Left ventricle myocardium superior (tissue), 1 donor: ENCODE data around the gene CD2AP. TPM values are rescaled to one million over a fixed set of nuclear protein-coding genes. Genes with fewer than 3 reads are reported as not detected.
A peak's percentile ranks its signal among the peaks of the same experiment; 100 is the strongest.
"Not testable (repeated sequence)": the region's sequence is repeated elsewhere in the genome, so short reads cannot be mapped to it uniquely, and the experiment has no call there.

ENCODE experiments used
- ATAC-seq: fragments of 200-7000 bp; cut with Tn5 transposase; one replicate; pipeline ENCODE4 v1.9.1; 2020; ENCODE audit warnings: mild to moderate bottlenecking, moderate library complexity
- DNase-seq: peaks from one replicate; pipeline ENCODE4 v3.0.0-alpha.2; 2020
- intact Hi-C: fragments of 100-400 bp; cut with micrococcal nuclease; formaldehyde crosslinking; loops from one replicate; pipeline ENCODE4 v1.11.0; 2022
- total RNA-seq: library from RNA; stranded (reverse); fragmentation: NEBNext Ultra II Directional; extraction: Animal tissue kit (Norgen Biotek cat#: 25700); gene quantifications from one replicate; pipeline ENCODE4 v1.2.1, GENCODE V29; 2021
- donor health status: DM: no; HTN: yes; CAD: no; lungs with severe emphysema.

CD2AP gene
- total RNA-seq, 1 donor from 2014 or later, result 10.1 TPM

- DNase-seq (no peak), ATAC-seq (no peak)
- intact Hi-C loops, result loop anchor here (10.0 kb wide), 1 partner anchor 185 kb away; no protein-coding TSS in a partner anchor
These were observed 121.9 kb downstream of the CD2AP start for GRCh38 chr6:47599512-47599911.

GRCh38 chr6:47603227-47603626 is 125.6 kb downstream of the CD2AP start:
- ATAC-seq (no peak), DNase-seq (no peak)
- intact Hi-C loops, result no loop called here

GRCh38 chr6:47603995-47604394 is 126.4 kb downstream of the CD2AP start:
- intact Hi-C loops, result no loop called here
- ATAC-seq (peak; percentile 27), DNase-seq (no peak)

- intact Hi-C loops, result no loop called here
- no peak for DNase-seq
- no peak for ATAC-seq
These were observed 144.4 kb downstream of the CD2AP start for GRCh38 chr6:47621838-47622449.

- no peak for ATAC-seq
- intact Hi-C loops, result no loop called here
These were observed 149.2 kb downstream of the CD2AP start for GRCh38 chr6:47626782-47627181.

GRCh38 chr6:47628448-47629272 is 151.1 kb downstream of the CD2AP start:
- intact Hi-C loops, result no loop called here
- ATAC-seq (no peak), DNase-seq (no peak)

More at GRCh38 chr6:47626782-47627181, 149.2 kb downstream of the CD2AP start:
- no peak for DNase-seq

- DNase-seq, result no peak
- intact Hi-C loops, result loop anchor here (5.0 kb wide), 1 partner anchor 102 kb away; no protein-coding TSS in a partner anchor
- no peak for ATAC-seq
These were observed 152.4 kb downstream of the CD2AP start for GRCh38 chr6:47629954-47630353.

GRCh38 chr6:47630587-47630986 is 153.0 kb downstream of the CD2AP start:
- intact Hi-C loops, result loop anchor here (5.0 kb wide), 1 partner anchor 102 kb away; no protein-coding TSS in a partner anchor
- ATAC-seq, result no peak
- no peak for DNase-seq

GRCh38 chr6:47631269-47631772 is 153.7 kb downstream of the CD2AP start:
- DNase-seq (no peak), ATAC-seq (peak; percentile 65)
- intact Hi-C loops, result loop anchor here (5.0 kb wide), 1 partner anchor 101 kb away; no protein-coding TSS in a partner anchor

- DNase-seq (no peak), ATAC-seq (no peak)
- intact Hi-C loops, result loop anchor here (2.0 to 5.0 kb wide), 2 partner anchors 101 to 149 kb away; no protein-coding TSS in a partner anchor
These were observed 154.2 kb downstream of the CD2AP start for GRCh38 chr6:47631797-47632196.

- intact Hi-C loops, result loop anchor here (2.0 to 5.0 kb wide), 2 partner anchors 99 to 148 kb away; no protein-coding TSS in a partner anchor
- DNase-seq, result no peak
- no peak for ATAC-seq
These were observed 155.6 kb downstream of the CD2AP start for GRCh38 chr6:47633141-47633540.

GRCh38 chr6:47634210-47635047 is 156.8 kb downstream of the CD2AP start:
- no peak for ATAC-seq
- DNase-seq, result no peak
- intact Hi-C loops, result loop anchor here (5.0 kb wide), 1 partner anchor 98 kb away; no protein-coding TSS in a partner anchor

GRCh38 chr6:47646689-47647088 is 169.1 kb downstream of the CD2AP start:
- intact Hi-C loops, result no loop called here
- no peak for DNase-seq
- ATAC-seq, result no peak

- no peak for ATAC-seq
These were observed 169.6 kb downstream of the CD2AP start for GRCh38 chr6:47647188-47647587.

GRCh38 chr6:47647626-47648025 is 170.0 kb downstream of the CD2AP start:
- intact Hi-C loops, ATAC-seq, DNase-seq: not testable (repeated sequence)

More at GRCh38 chr6:47647188-47647587, 169.6 kb downstream of the CD2AP start:
- intact Hi-C loops, result no loop called here
- DNase-seq, result no peak

- intact Hi-C loops, result no loop called here
- ATAC-seq, result no peak
- DNase-seq, result no peak
These were observed 170.4 kb downstream of the CD2AP start for GRCh38 chr6:47648031-47648430.

- intact Hi-C loops, result no loop called here
- DNase-seq, result no peak
- ATAC-seq, result peak; percentile 77
These were observed 173.2 kb downstream of the CD2AP start for GRCh38 chr6:47650553-47651432.

- ATAC-seq (peak; percentile 26), DNase-seq (no peak)
- intact Hi-C loops, result no loop called here
These were observed 173.9 kb downstream of the CD2AP start for GRCh38 chr6:47651505-47651944.
